HCT116 (cell line): ENCODE results near the gene SCN3A. TPM values are rescaled to one million over a fixed set of nuclear protein-coding genes. Genes with fewer than 3 reads are reported as not detected.

Experiments used
- ATAC-seq: fragments of 200-7000 bp; cut with Tn5 transposase; 2 replicates; pipeline ENCODE4 v1.9.1; 2020; ENCODE audit warnings: mild to moderate bottlenecking, moderate library complexity
- BruUV-seq: library from RNA; stranded (reverse); fragments of 400-500 nt; replicated peaks from 2 replicates; lab custom pipeline; 2021; lab: Mats Ljungman, UMichigan
- CTCF ChIA-PET: fragments of 300-600 bp; sonication (Branson Sonifier 250); formaldehyde crosslinking; loops from one replicate; lab custom pipeline; 2021; ENCODE audit warnings: antibody characterized with exemption; lab: Charles Lee
- POLR2A ChIA-PET: fragments of 300-600, 350-600 bp; sonication (Branson Sonifier 250); formaldehyde crosslinking; loops from one replicate; lab custom pipeline; 2021; ENCODE audit warnings: antibody characterized with exemption; lab: Charles Lee
- RAD21 ChIA-PET, 2 experiments: fragments of 300-600 bp; sonication (Branson Sonifier 250); formaldehyde crosslinking; loops; one replicate each; lab custom pipeline; 2023; ENCODE audit warnings: low total read pairs in 2 of 2; ENCODE audit not compliant: uncharacterized antibody in 2 of 2, unreplicated experiment in 2 of 2, low non-redundant PET in 1 of 2; lab: Charles Lee
- DNase-seq: peaks from one replicate; pipeline ENCODE4 v3.0.0-alpha.2; 2010; ENCODE audit warnings: low read depth, low spot score
- H2AFZ ChIP-seq: fragments of 200-600 bp; shearing (Covaris generic), sonication (generic); 2 replicates; pipeline ENCODE4 v1.6.1; 2017; ENCODE audit warnings: low read depth, mixed run types, mixed read lengths, antibody characterized with exemption, low read length; ENCODE audit not compliant: poor library complexity, severe bottlenecking
- H3K27ac ChIP-seq: 2 replicates; pipeline ENCODE4 v1.5.1; 2012; ENCODE audit warnings: low read depth, low read length
- H3K27me3 ChIP-seq: fragments of 200-600 bp; sonication (generic); 2 replicates; pipeline ENCODE4 v1.6.1; 2016; ENCODE audit warnings: mixed run types, low read length, mixed read lengths; ENCODE audit not compliant: insufficient read depth
- H3K36me3 ChIP-seq, 2 experiments: fragments of 200-500 bp in 1 of 2; fragments of 200-600 bp in 1 of 2; sonication (Bioruptor generic) in 1 of 2; sonication (generic) in 1 of 2; 2 replicates each; pipeline versions ENCODE4 v1.5.1 to v1.6.1; 2014 to 2016; ENCODE audit warnings: low read length in 2 of 2, inconsistent platforms in 1 of 2, mixed read lengths in 1 of 2, mixed run types in 1 of 2; ENCODE audit not compliant: insufficient read depth in 2 of 2, control insufficient read depth in 1 of 2
- H3K4me1 ChIP-seq, 2 experiments: fragments of 200-600 bp in 1 of 2; sonication (generic) in 1 of 2; 2 replicates each; pipeline versions ENCODE4 v1.5.1 to v1.6.1; 2012 to 2017; ENCODE audit warnings: low read length in 2 of 2, inconsistent platforms in 1 of 2, mild to moderate bottlenecking in 1 of 2, mixed read lengths in 1 of 2, mixed run types in 1 of 2, moderate library complexity in 1 of 2; ENCODE audit not compliant: insufficient read depth in 2 of 2, control insufficient read depth in 1 of 2
- H3K4me2 ChIP-seq: fragments of 200-600 bp; sonication (generic); 2 replicates; pipeline ENCODE4 v1.6.1; 2017; ENCODE audit warnings: mixed run types, low read length, mixed read lengths
- H3K4me3 ChIP-seq, 2 experiments: fragments of 200-600 bp in 1 of 2; sonication (generic) in 1 of 2; replicated peaks in 1 of 2; 2 replicates each; pipeline ENCODE4 v1.5.1; 2011 to 2016; ENCODE audit warnings: low read length in 2 of 2, control low read depth in 1 of 2, low read depth in 1 of 2, mild to moderate bottlenecking in 1 of 2, mixed read lengths in 1 of 2, mixed run types in 1 of 2
- H3K79me2 ChIP-seq: fragments of 200-600 bp; sonication (generic); 2 replicates; pipeline ENCODE4 v1.6.1; 2017; ENCODE audit warnings: mild to moderate bottlenecking, mixed run types, low read length, moderate library complexity, mixed read lengths; ENCODE audit not compliant: insufficient read depth
- H3K9ac ChIP-seq: fragments of 200-600 bp; sonication (generic); 2 replicates; pipeline ENCODE4 v1.6.1; 2016; ENCODE audit warnings: low read length, mixed read lengths
- H3K9me2 ChIP-seq: fragments of 200-600 bp; sonication (generic), shearing (Covaris generic); 2 replicates; pipeline ENCODE4 v1.6.1; 2017; ENCODE audit warnings: mixed run types, mild to moderate bottlenecking, moderate library complexity; ENCODE audit not compliant: insufficient read depth
- H3K9me3 ChIP-seq, 2 experiments: fragments of 200-500 bp in 1 of 2; fragments of 200-600 bp in 1 of 2; sonication (Bioruptor generic) in 1 of 2; sonication (generic) in 1 of 2; 2 replicates each; pipeline ENCODE4 v1.6.1; 2014 to 2017; ENCODE audit warnings: low read length in 2 of 2, mixed read lengths in 2 of 2, inconsistent platforms in 1 of 2, low read depth in 1 of 2, mild to moderate bottlenecking in 1 of 2, mixed run types in 1 of 2, moderate library complexity in 1 of 2; ENCODE audit not compliant: control insufficient read depth in 1 of 2, insufficient read depth in 1 of 2
- H4K20me1 ChIP-seq: fragments of 200-600 bp; sonication (generic), shearing (Covaris generic); 2 replicates; pipeline ENCODE4 v1.6.1; 2017; ENCODE audit warnings: mixed run types, mild to moderate bottlenecking, moderate library complexity; ENCODE audit not compliant: insufficient read depth
- ATF3 ChIP-seq: IDR thresholded peaks from 2 replicates; pipeline ENCODE4 v1.6.1; 2012
- CTCF ChIP-seq, 3 experiments: fragments of 200-600 bp in 1 of 3; sonication (generic) in 1 of 3; IDR thresholded peaks in 2 of 3; conservative IDR thresholded peaks in 1 of 3; 2 replicates each; pipeline ENCODE4 v1.5.1; 2012 to 2017; ENCODE audit warnings: low read depth in 2 of 3, low read length in 2 of 3, antibody characterized with exemption in 1 of 3, borderline replicate concordance in 1 of 3, control low read depth in 1 of 3, mild to moderate bottlenecking in 1 of 3, mixed read lengths in 1 of 3, mixed run types in 1 of 3, moderate library complexity in 1 of 3; ENCODE audit not compliant: insufficient read depth in 1 of 3
- EZH2phosphoT487 ChIP-seq: fragments of 200-600 bp; IDR thresholded peaks from 2 replicates; pipeline ENCODE4 v1.6.1; 2018; ENCODE audit warnings: antibody characterized with exemption, borderline replicate concordance
- intact Hi-C: fragments of 100-400 bp; cut with micrococcal nuclease; formaldehyde crosslinking; loops from 2 replicates; pipeline ENCODE4 v1.10.0; 2022
- total RNA-seq: library from RNA; stranded (reverse); gene quantifications from one replicate; pipeline ENCODE4 v1.2.1, GENCODE V29; 2021; ENCODE audit not compliant: unreplicated experiment
- TF ChIP-seq, protein P1 (sequence below): IDR thresholded peaks from 2 replicates; pipeline ENCODE4 v1.6.1; 2012; ENCODE audit warnings: low read depth

Gene SCN3A
- total RNA-seq, 1 experiment from 2014 or later: not detected

DNA sequence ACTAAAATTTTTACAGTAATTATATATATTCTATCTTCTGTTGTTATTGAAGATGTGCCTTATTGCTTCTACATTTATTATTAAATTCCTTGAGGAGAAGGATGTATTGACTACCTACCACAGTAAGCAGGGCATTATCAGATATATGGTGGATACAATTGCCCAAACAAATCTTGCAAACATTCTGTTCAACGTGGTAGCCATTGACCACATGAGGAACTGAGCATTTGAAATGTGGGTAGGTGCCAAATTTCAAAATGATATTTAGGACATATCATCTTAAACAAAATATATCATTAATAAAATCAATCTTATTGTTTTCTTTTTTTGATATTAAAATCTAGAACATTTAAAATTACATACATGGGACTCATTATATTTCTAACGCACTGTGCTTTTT lies 11.1 kb downstream of the SCN3A start:
- TF ChIP-seq EZH2phosphoT487 (no peak), ATF3 (no peak)
- TF ChIP-seq, all 23 proteins: peak for 0
- intact Hi-C loops: no loop called here
- CTCF ChIA-PET: no interaction called here
- H3K4me3 ChIP-seq: no peak overlapping the region
- DNase-seq (no peak), ATAC-seq (no peak)
- no peaks in the 10 kb centered on the region for H4K20me1 ChIP-seq
- no peak overlapping the region for H2AFZ ChIP-seq
- no peaks in the 10 kb centered on the region for H3K79me2 ChIP-seq
- H3K36me3 ChIP-seq: no peaks in the 10 kb centered on the region
- RAD21 ChIA-PET: no interaction called here
- H3K9ac ChIP-seq: no peak overlapping the region
- H3K4me2 ChIP-seq: no peak overlapping the region
- H3K9me3 ChIP-seq: no peaks in the 10 kb centered on the region
- no peaks in the 10 kb centered on the region for H3K4me1 ChIP-seq
- POLR2A ChIA-PET: no interaction called here
- H3K27ac ChIP-seq: no peak overlapping the region
- peaks cover 41% of the 10 kb centered on the region; the same call in 1 of the 2 replicates for H3K27me3 ChIP-seq
- no TSS peak for BruUV-seq
- H3K9me2 ChIP-seq: no peaks in the 10 kb centered on the region

DNA sequence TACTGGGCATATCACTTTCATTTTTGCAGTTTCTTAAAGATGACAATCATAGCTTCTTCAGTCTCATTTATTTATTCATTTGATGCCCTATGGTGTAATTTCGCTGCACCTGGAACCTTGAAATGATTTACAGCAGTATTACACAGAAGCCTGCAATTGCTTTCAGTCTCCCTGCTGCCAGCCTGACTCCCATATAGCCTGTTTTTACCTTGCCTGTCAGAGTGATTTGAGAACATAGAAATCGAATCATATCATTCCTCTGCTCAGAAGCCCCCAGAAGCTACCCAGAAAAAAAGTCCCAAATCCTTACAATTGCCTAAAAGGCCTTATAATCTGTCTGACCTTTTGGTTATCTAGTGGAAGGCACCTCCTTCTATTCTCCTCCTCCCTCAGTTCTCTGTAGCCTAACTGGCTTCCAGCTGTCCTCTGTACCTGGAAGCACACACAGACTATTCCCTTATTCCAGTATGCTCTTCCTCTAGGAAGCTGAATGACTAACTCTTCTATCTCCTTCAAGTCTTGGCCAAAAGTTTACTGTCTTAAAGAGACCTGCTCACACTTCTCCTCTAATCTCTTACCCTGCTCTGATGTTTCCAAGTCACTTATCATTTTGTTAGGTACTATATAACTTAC lies 12.6 kb downstream of the SCN3A start:
- no peaks in the 10 kb centered on the region for H3K9me3 ChIP-seq
- H3K4me1 ChIP-seq: no peaks in the 10 kb centered on the region
- CTCF ChIA-PET: interaction anchor here (1.5 kb wide), 1 partner anchor 12 kb away, joined by 8 read pairs; the partner anchor contains the start of gene SCN3A
- no TSS peak for BruUV-seq
- no peaks in the 10 kb centered on the region for H3K79me2 ChIP-seq
- no peaks in the 10 kb centered on the region for H3K9me2 ChIP-seq
- intact Hi-C loops: no loop called here
- no peak overlapping the region for H3K4me3 ChIP-seq
- H2AFZ ChIP-seq: no peak overlapping the region
- POLR2A ChIA-PET: no interaction called here
- DNase-seq (no peak), ATAC-seq (no peak)
- RAD21 ChIA-PET: no interaction called here
- H3K27me3 ChIP-seq: peaks cover 34% of the 10 kb centered on the region
- TF ChIP-seq CTCF (IDR thresholded peaks at IDR 0.05 in 2 of 3, conservative IDR thresholded peaks at IDR 0.05 in 1 of 3; ENCODE audit: borderline replicate concordance in 1 of 3, insufficient read depth in 1 of 3, low read depth in 2 of 3, low read length in 2 of 3): no peak
- TF ChIP-seq ATF3: no peak
- TF ChIP-seq, protein P1, sequence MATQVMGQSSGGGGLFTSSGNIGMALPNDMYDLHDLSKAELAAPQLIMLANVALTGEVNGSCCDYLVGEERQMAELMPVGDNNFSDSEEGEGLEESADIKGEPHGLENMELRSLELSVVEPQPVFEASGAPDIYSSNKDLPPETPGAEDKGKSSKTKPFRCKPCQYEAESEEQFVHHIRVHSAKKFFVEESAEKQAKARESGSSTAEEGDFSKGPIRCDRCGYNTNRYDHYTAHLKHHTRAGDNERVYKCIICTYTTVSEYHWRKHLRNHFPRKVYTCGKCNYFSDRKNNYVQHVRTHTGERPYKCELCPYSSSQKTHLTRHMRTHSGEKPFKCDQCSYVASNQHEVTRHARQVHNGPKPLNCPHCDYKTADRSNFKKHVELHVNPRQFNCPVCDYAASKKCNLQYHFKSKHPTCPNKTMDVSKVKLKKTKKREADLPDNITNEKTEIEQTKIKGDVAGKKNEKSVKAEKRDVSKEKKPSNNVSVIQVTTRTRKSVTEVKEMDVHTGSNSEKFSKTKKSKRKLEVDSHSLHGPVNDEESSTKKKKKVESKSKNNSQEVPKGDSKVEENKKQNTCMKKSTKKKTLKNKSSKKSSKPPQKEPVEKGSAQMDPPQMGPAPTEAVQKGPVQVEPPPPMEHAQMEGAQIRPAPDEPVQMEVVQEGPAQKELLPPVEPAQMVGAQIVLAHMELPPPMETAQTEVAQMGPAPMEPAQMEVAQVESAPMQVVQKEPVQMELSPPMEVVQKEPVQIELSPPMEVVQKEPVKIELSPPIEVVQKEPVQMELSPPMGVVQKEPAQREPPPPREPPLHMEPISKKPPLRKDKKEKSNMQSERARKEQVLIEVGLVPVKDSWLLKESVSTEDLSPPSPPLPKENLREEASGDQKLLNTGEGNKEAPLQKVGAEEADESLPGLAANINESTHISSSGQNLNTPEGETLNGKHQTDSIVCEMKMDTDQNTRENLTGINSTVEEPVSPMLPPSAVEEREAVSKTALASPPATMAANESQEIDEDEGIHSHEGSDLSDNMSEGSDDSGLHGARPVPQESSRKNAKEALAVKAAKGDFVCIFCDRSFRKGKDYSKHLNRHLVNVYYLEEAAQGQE: no peak
- no peaks in the 10 kb centered on the region for H3K36me3 ChIP-seq
- no peak overlapping the region for H3K4me2 ChIP-seq
- H3K9ac ChIP-seq: no peak overlapping the region
- no peak overlapping the region for H3K27ac ChIP-seq
- H4K20me1 ChIP-seq: no peaks in the 10 kb centered on the region
